Stimulated activated effector memory CD8-positive, alpha-beta T cell treated with anti-CD3 and anti-CD28 coated beads, Interleukin-12 subunit alpha, Interleukin-12 subunit beta, amount 100 ng/mL, for 72 hours (primary cell): Measurements from ENCODE around the gene CLSTN2.

Experiments
- ATAC-seq: fragments of 150-1000 bp; cut with Tn5 transposase; 2 replicates; pipeline ENCODE4 v1.10.0; 2021
- DNase-seq, 2 donors: peaks; one replicate each; pipeline ENCODE4 v3.0.0; 2021 to 2022; ENCODE audit warnings: low spot score in 2 of 2
- H3K27ac Mint-ChIP-seq: one replicate; pipeline ENCODE4 v1.8.0; 2022; ENCODE audit warnings: mild to moderate bottlenecking, mixed read lengths
- H3K36me3 Mint-ChIP-seq: one replicate; pipeline ENCODE4 v1.8.0; 2022; ENCODE audit warnings: mild to moderate bottlenecking, mixed read lengths
- H3K4me1 Mint-ChIP-seq: one replicate; pipeline ENCODE4 v1.8.0; 2022; ENCODE audit warnings: mixed read lengths
- H3K4me3 Mint-ChIP-seq: one replicate; pipeline ENCODE4 v1.8.0; 2022; ENCODE audit warnings: mild to moderate bottlenecking, mixed read lengths
- H3K9me3 Mint-ChIP-seq: one replicate; pipeline ENCODE4 v1.8.0; 2022; ENCODE audit warnings: mixed read lengths

CLSTN2 gene

DNA sequence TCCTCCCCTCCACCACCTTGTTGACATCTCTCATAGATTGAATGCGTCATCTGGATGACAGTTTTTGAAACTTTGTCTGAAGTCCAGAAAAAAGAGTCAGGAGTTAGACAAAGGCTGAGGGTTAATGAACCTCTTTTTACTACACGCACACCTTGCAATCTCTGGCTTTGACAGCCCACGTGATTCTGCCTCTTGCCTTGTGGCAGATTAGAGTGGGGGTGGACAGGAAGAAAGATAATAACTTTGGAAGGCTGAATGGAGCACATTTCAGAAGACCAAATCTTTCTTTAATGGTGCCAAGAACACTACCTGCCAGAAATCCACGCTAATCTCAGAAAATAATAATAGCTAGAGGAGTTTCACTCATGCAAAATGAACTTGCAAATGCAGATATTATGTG is 415.0 kb downstream of the CLSTN2 start:
- Mint-ChIP-seq H3K27ac (no peak overlapping the region), H3K4me1 (no peaks in the 10 kb centered on the region), H3K4me3 (no peak overlapping the region), H3K9me3 (peaks cover 3% of the 10 kb centered on the region), H3K36me3 (no peaks in the 10 kb centered on the region)
- DNase-seq (no peak), ATAC-seq (no peak)

DNA sequence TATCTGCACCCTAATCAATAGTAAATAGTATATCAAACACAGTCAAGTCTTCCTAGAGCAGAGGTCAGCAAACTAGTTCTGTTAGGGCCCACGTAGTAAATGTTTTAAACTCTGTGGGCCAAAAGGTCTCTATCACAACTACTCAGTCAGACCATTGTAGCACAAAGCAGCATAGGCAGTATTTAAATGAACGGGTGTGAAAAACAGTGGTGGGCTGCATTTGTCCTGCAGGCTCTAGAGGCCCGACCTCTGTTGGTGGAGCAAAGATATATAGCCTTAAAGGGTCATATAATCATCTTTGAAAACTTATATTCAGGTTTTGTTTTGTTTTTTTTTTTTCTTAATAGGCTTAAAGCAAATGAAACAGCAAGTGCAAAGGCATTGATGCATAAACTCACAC is 416.5 kb downstream of the CLSTN2 start:
- Mint-ChIP-seq H3K9me3 (peaks cover 3% of the 10 kb centered on the region), H3K27ac (no peak overlapping the region), H3K4me3 (no peak overlapping the region), H3K4me1 (no peaks in the 10 kb centered on the region), H3K36me3 (no peaks in the 10 kb centered on the region)
- ATAC-seq (no peak), DNase-seq (no peak)

DNA sequence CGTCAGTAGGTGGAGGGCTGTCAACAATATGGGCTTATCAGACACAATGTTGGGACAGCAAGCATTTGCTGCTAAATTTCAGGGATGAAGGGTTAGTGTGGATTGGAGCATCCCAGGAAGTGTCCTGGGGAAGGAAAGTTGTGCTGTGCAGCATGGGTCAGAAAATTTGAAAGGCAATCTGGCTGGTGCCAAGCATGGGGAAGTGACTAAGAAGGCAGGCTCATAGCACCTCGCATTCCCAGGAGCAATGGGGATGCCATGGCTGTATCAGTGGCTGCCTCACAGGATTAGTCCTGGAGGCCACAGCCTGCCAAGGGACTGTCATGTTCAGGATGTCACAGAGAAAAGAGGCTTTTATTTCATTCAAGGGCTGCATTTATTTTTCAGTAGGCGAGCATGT is 420.5 kb downstream of the CLSTN2 start:
- Mint-ChIP-seq H3K27ac (no peak overlapping the region), H3K9me3 (no peaks in the 10 kb centered on the region), H3K4me3 (no peak overlapping the region), H3K4me1 (no peaks in the 10 kb centered on the region), H3K36me3 (no peaks in the 10 kb centered on the region)
- ATAC-seq (no peak), DNase-seq (no peak)

DNA sequence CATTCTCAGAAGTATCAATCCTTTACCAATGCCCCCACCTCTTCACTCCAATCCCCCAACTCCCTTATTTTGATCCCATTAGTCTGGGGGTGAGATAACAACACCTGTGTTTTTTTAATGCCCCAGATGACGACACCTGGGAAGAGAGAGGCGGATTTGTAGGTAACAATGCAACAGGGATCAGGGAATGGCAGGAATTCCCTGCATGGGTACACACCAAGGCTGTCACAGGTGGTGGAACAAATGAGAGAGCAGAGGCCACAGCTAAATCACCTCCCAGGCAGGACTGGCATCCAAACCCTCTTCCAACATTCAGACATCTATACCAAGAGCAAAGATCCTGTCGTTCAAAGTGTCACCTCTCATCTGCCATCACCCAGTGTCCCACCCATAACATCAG is 423.7 kb downstream of the CLSTN2 start:
- Mint-ChIP-seq H3K36me3 (no peaks in the 10 kb centered on the region), H3K4me3 (no peak overlapping the region), H3K4me1 (no peaks in the 10 kb centered on the region), H3K9me3 (no peaks in the 10 kb centered on the region), H3K27ac (no peak overlapping the region)
- DNase-seq (no peak), ATAC-seq (no peak)

GRCh38 chr3:140359233-140359995 is 424.4 kb downstream of the CLSTN2 start:
- no peak overlapping the region for H3K4me3 Mint-ChIP-seq
- H3K4me1 Mint-ChIP-seq, result no peaks in the 10 kb centered on the region
- no peak overlapping the region for H3K27ac Mint-ChIP-seq
- peak; percentile 44 for ATAC-seq
- H3K36me3 Mint-ChIP-seq, result no peaks in the 10 kb centered on the region
- peaks cover 2% of the 10 kb centered on the region for H3K9me3 Mint-ChIP-seq
- DNase-seq, result no peak

- ATAC-seq, result no peak
- no peak overlapping the region for H3K27ac Mint-ChIP-seq
- no peaks in the 10 kb centered on the region for H3K4me1 Mint-ChIP-seq
- H3K9me3 Mint-ChIP-seq, result peaks cover 2% of the 10 kb centered on the region
- H3K4me3 Mint-ChIP-seq, result no peak overlapping the region
- H3K36me3 Mint-ChIP-seq, result no peaks in the 10 kb centered on the region
- DNase-seq, result no peak
These were observed 425.3 kb downstream of the CLSTN2 start for GRCh38 chr3:140360332-140360731.

GRCh38 chr3:140363801-140364200 is 428.8 kb downstream of the CLSTN2 start:
- DNase-seq (no peak), ATAC-seq (no peak)
- no peaks in the 10 kb centered on the region for H3K36me3 Mint-ChIP-seq
- no peaks in the 10 kb centered on the region for H3K4me1 Mint-ChIP-seq
- no peak overlapping the region for H3K27ac Mint-ChIP-seq
- peaks cover 2% of the 10 kb centered on the region for H3K9me3 Mint-ChIP-seq
- no peak overlapping the region for H3K4me3 Mint-ChIP-seq

DNA sequence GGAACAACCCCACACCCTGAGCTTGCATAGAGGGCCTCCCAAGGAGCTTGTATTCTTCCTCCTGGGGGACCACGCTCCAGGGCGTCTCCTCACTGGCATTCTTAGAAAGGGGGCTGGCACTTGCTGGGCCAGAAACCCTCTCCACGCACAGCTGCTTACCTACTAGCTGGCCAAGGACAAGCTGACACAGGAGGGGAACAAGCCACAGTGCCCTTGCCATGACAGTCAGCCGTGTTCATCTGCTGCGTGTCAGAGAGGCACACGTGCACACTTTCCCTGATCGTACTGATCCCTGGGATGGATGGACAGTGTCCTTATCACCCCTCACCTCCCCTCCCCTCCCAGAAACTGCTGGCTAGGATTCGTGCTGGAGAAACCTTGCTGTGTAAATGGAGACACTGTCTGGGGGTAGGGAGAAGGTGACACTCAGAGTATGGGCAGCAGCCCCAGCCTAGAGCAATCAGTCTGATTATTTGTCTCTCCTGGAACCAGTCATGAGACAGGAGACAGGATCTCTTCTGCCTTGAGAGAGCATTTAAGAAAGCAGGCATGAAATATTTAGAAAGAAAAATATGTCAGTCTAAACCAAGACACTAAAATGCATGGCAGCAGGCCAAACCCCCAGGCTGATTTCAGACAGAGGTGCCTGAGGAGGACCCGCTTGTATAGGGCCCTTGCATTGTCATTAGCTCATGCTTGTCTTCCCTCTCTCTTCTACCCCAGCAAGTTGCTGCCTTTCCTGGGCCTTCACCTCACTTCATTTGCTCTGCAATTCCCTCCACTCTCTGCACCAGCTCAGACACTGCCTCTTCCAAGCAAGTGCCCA is 431.1 kb downstream of the CLSTN2 start:
- no peak overlapping the region for H3K27ac Mint-ChIP-seq
- DNase-seq (no peak), ATAC-seq (no peak)
- H3K4me1 Mint-ChIP-seq, result no peaks in the 10 kb centered on the region
- H3K36me3 Mint-ChIP-seq, result no peaks in the 10 kb centered on the region
- no peak overlapping the region for H3K4me3 Mint-ChIP-seq
- H3K9me3 Mint-ChIP-seq, result peaks cover 2% of the 10 kb centered on the region

- Mint-ChIP-seq H3K9me3 (peaks cover 2% of the 10 kb centered on the region), H3K36me3 (no peaks in the 10 kb centered on the region), H3K27ac (no peak overlapping the region), H3K4me3 (no peak overlapping the region), H3K4me1 (no peaks in the 10 kb centered on the region)
- no peak for DNase-seq
- no peak for ATAC-seq
These were observed 433.3 kb downstream of the CLSTN2 start for GRCh38 chr3:140368223-140368811.

GRCh38 chr3:140370686-140371085 is 435.7 kb downstream of the CLSTN2 start:
- Mint-ChIP-seq H3K27ac (no peak overlapping the region), H3K4me1 (no peaks in the 10 kb centered on the region), H3K4me3 (no peak overlapping the region), H3K36me3 (no peaks in the 10 kb centered on the region), H3K9me3 (no peaks in the 10 kb centered on the region)
- DNase-seq, result no peak
- no peak for ATAC-seq

DNA sequence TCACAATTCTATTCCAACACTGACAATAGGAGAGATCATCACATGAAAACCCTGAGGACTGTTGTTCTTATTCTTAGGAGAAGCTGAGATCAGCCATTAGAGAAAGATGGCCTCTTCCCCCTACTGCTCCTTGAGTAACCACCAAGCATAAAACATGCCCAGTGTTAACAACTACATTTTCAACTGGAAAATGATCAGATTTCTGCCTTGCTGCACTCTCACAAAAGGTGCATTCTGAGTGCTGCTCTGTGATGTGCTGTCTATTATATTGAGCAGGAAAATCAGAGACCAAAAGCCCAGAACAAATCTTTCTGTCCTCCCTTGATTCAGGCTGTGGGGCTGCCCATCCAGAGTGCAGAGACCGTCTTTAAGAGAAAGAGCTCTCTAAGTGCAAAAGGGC is 438.2 kb downstream of the CLSTN2 start:
- ATAC-seq, result no peak
- H3K4me3 Mint-ChIP-seq, result no peak overlapping the region
- DNase-seq, result no peak
- H3K9me3 Mint-ChIP-seq, result no peaks in the 10 kb centered on the region
- no peak overlapping the region for H3K27ac Mint-ChIP-seq
- no peaks in the 10 kb centered on the region for H3K4me1 Mint-ChIP-seq
- no peaks in the 10 kb centered on the region for H3K36me3 Mint-ChIP-seq

- ATAC-seq (no peak), DNase-seq (no peak)
- Mint-ChIP-seq H3K4me3 (no peak overlapping the region), H3K36me3 (no peaks in the 10 kb centered on the region), H3K4me1 (no peaks in the 10 kb centered on the region), H3K27ac (no peak overlapping the region), H3K9me3 (no peaks in the 10 kb centered on the region)
These were observed 440.0 kb downstream of the CLSTN2 start for GRCh38 chr3:140375002-140375401.

DNA sequence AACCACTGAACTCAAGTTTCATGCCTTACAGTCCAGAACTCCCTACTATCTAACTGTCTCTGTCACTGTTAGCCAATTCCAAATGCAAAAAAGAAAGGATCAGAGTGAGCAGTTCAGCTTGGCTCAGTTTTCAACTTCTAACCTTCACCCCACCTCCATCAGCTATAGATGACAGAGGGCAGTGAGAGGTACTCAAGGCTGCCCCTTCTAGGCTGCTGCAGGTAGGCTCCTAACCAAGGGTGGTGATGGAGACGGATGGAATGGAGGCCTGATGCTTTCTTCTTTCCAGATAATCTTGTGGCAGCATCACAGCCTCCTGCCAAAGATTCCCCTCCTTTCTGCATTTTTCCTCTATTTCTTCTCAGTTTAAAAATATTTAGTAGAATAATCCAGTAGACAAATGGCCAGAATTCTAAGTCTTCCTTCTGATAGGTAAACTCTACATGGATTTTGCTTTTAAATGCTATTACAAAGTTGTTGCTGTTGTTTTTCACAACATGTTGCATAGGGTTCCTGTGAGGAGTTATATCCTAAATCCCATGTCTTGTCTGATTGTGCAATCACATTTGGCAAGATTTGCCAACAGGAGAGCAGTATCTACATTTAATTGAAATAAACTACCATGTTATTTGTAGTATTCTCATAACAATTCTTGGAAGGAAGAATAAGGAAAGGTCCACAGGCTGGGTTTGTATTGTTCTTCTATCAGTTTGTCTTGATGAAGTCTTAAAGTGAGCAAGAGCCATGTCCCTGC is 441.3 kb downstream of the CLSTN2 start:
- Mint-ChIP-seq H3K4me3 (no peak overlapping the region), H3K36me3 (no peaks in the 10 kb centered on the region)

GRCh38 chr3:140377644-140378043 is 442.7 kb downstream of the CLSTN2 start:
- H3K36me3 Mint-ChIP-seq, result no peaks in the 10 kb centered on the region
- H3K4me3 Mint-ChIP-seq, result no peak overlapping the region
- no peaks in the 10 kb centered on the region for H3K4me1 Mint-ChIP-seq
- no peaks in the 10 kb centered on the region for H3K9me3 Mint-ChIP-seq
- DNase-seq (peak in 1 of 2 donors; percentile 13), ATAC-seq (no peak)
- no peak overlapping the region for H3K27ac Mint-ChIP-seq

More for the DNA sequence above, 441.3 kb downstream of the CLSTN2 start:
- ATAC-seq (no peak), DNase-seq (no peak)
- Mint-ChIP-seq H3K27ac (no peak overlapping the region), H3K4me1 (no peaks in the 10 kb centered on the region), H3K9me3 (no peaks in the 10 kb centered on the region)
